Endothelial cell of umbilical vein (primary cell): Measurements from ENCODE around the gene ZNF614.

Source experiments
- EZH2 ChIP-seq: IDR thresholded peaks from 2 replicates; pipeline ENCODE4 v1.6.1; 2012; ENCODE audit warnings: borderline replicate concordance, low read depth, mild to moderate bottlenecking, moderate library complexity, low read length, inconsistent platforms; ENCODE audit not compliant: severe bottlenecking
- FOS ChIP-seq: IDR thresholded peaks from 2 replicates; pipeline ENCODE4 v1.6.1; 2011; ENCODE audit warnings: mild to moderate bottlenecking, low read length, moderate library complexity, borderline replicate concordance; ENCODE audit not compliant: insufficient read depth
- POLR2A ChIP-seq: IDR thresholded peaks from 2 replicates; pipeline ENCODE4 v1.6.1; 2012; ENCODE audit warnings: low read depth, mild to moderate bottlenecking, control low read depth, low read length
- TF ChIP-seq, protein P1 (sequence below), 2 donors: IDR thresholded peaks; 1 replicate in 1 of 2; 2 replicates in 1 of 2; pipeline ENCODE4 v1.5.1; 2011; ENCODE audit warnings: low read length in 2 of 2, mild to moderate bottlenecking in 2 of 2, moderate library complexity in 2 of 2, control low read depth in 1 of 2, inconsistent platforms in 1 of 2, low read depth in 1 of 2; ENCODE audit not compliant: insufficient read depth in 1 of 2; ENCODE audit errors: extremely low read depth in 1 of 2

GRCh38 chr19:52028027-52028779 is at the start of gene ZNF614:
- TF ChIP-seq, protein P1, sequence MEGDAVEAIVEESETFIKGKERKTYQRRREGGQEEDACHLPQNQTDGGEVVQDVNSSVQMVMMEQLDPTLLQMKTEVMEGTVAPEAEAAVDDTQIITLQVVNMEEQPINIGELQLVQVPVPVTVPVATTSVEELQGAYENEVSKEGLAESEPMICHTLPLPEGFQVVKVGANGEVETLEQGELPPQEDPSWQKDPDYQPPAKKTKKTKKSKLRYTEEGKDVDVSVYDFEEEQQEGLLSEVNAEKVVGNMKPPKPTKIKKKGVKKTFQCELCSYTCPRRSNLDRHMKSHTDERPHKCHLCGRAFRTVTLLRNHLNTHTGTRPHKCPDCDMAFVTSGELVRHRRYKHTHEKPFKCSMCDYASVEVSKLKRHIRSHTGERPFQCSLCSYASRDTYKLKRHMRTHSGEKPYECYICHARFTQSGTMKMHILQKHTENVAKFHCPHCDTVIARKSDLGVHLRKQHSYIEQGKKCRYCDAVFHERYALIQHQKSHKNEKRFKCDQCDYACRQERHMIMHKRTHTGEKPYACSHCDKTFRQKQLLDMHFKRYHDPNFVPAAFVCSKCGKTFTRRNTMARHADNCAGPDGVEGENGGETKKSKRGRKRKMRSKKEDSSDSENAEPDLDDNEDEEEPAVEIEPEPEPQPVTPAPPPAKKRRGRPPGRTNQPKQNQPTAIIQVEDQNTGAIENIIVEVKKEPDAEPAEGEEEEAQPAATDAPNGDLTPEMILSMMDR (IDR thresholded peaks at IDR 0.05; ENCODE audit: extremely low read depth in 1 of 2, insufficient read depth in 1 of 2, low read depth in 1 of 2, low read length in 2 of 2) = no peak
- TF ChIP-seq POLR2A (peak; percentile 86), FOS (peak; percentile 4), EZH2 (no peak)
